Measurements from ENCODE around the gene ASS1.

The ASS1 gene

GRCh38 chr9:130476151-130476730 is 31.5 kb downstream of the ASS1 start:
- Histone ChIP-seq H3K27ac (ENCODE audit: low read length) (no peak overlapping the region), H3K4me2 (ENCODE audit: low read depth, low read length) (no peak overlapping the region), H3K27me3 (replicated peaks; ENCODE audit: insufficient read depth, low read length) (peaks cover 80% of the 10 kb centered on the region), H4K20me1 (ENCODE audit: insufficient read depth, low read length) (no peaks in the 10 kb centered on the region), H3K79me2 (ENCODE audit: low read length) (no peaks in the 10 kb centered on the region), H3K9me3 (replicated peaks; ENCODE audit: insufficient read depth, low read length) (no peaks in the 10 kb centered on the region), H3K9me2 (replicated peaks; ENCODE audit: insufficient read depth, low read length) (no peaks in the 10 kb centered on the region), H3K36me3 (replicated peaks; ENCODE audit: insufficient read depth, low read length) (no peaks in the 10 kb centered on the region), H3K4me1 (ENCODE audit: low read length) (no peaks in the 10 kb centered on the region), H3K4me3 (ENCODE audit: low read length) (no peak overlapping the region), H2AFZ (ENCODE audit: low read length) (no peak overlapping the region), H3K9ac (ENCODE audit: low read length) (no peak overlapping the region), H3F3A (ENCODE audit: insufficient read depth, low read length) (no peaks in the 10 kb centered on the region)
- TF ChIP-seq CTCF (IDR thresholded peaks at IDR 0.05; ENCODE audit: low read length) (no peak), EZH2phosphoT487 (IDR thresholded peaks at IDR 0.05; ENCODE audit: low read length) (no peak), EZH2 (optimal IDR thresholded peaks at IDR 0.05; ENCODE audit: low read depth, low read length) (no peak)
- no peak for DNase-seq

GRCh38 chr9:130477564-130477963 is 32.8 kb downstream of the ASS1 start:
- Histone ChIP-seq H4K20me1 (ENCODE audit: insufficient read depth, low read length) (no peaks in the 10 kb centered on the region), H3K9ac (ENCODE audit: low read length) (no peak overlapping the region), H3F3A (ENCODE audit: insufficient read depth, low read length) (no peaks in the 10 kb centered on the region), H3K36me3 (replicated peaks; ENCODE audit: insufficient read depth, low read length) (no peaks in the 10 kb centered on the region), H3K79me2 (ENCODE audit: low read length) (no peaks in the 10 kb centered on the region), H3K27me3 (replicated peaks; ENCODE audit: insufficient read depth, low read length) (peaks cover 82% of the 10 kb centered on the region), H3K27ac (ENCODE audit: low read length) (no peak overlapping the region), H3K9me3 (replicated peaks; ENCODE audit: insufficient read depth, low read length) (no peaks in the 10 kb centered on the region), H3K4me1 (ENCODE audit: low read length) (no peaks in the 10 kb centered on the region), H3K4me3 (ENCODE audit: low read length) (no peak overlapping the region), H3K4me2 (ENCODE audit: low read depth, low read length) (no peak overlapping the region), H2AFZ (ENCODE audit: low read length) (no peak overlapping the region), H3K9me2 (replicated peaks; ENCODE audit: insufficient read depth, low read length) (no peaks in the 10 kb centered on the region)
- TF ChIP-seq CTCF (IDR thresholded peaks at IDR 0.05; ENCODE audit: low read length) (no peak), EZH2phosphoT487 (IDR thresholded peaks at IDR 0.05; ENCODE audit: low read length) (no peak), EZH2 (optimal IDR thresholded peaks at IDR 0.05; ENCODE audit: low read depth, low read length) (no peak)
- DNase-seq: no peak

GRCh38 chr9:130478152-130478551 is 33.4 kb downstream of the ASS1 start:
- Histone ChIP-seq H3K27ac (ENCODE audit: low read length) (no peak overlapping the region), H4K20me1 (ENCODE audit: insufficient read depth, low read length) (no peaks in the 10 kb centered on the region), H3K4me1 (ENCODE audit: low read length) (no peaks in the 10 kb centered on the region), H3K9me2 (replicated peaks; ENCODE audit: insufficient read depth, low read length) (no peaks in the 10 kb centered on the region), H3F3A (ENCODE audit: insufficient read depth, low read length) (no peaks in the 10 kb centered on the region), H3K79me2 (ENCODE audit: low read length) (no peaks in the 10 kb centered on the region), H3K36me3 (replicated peaks; ENCODE audit: insufficient read depth, low read length) (no peaks in the 10 kb centered on the region), H2AFZ (ENCODE audit: low read length) (no peak overlapping the region), H3K4me2 (ENCODE audit: low read depth, low read length) (no peak overlapping the region), H3K9ac (ENCODE audit: low read length) (no peak overlapping the region), H3K9me3 (replicated peaks; ENCODE audit: insufficient read depth, low read length) (no peaks in the 10 kb centered on the region), H3K4me3 (ENCODE audit: low read length) (no peak overlapping the region), H3K27me3 (replicated peaks; ENCODE audit: insufficient read depth, low read length) (peaks cover 82% of the 10 kb centered on the region)
- TF ChIP-seq EZH2phosphoT487 (IDR thresholded peaks at IDR 0.05; ENCODE audit: low read length): no peak
- no peak for TF ChIP-seq CTCF (IDR thresholded peaks at IDR 0.05; ENCODE audit: low read length)
- no peak for TF ChIP-seq EZH2 (optimal IDR thresholded peaks at IDR 0.05; ENCODE audit: low read depth, low read length)
- DNase-seq: no peak

Data from MM.1S (cell line).